HCEC 1CT (cell line): Measurements from ENCODE around the gene THSD4.
A peak's percentile ranks its signal among the peaks of the same experiment; 100 is the strongest.

Experiments
- DNase-seq: peaks from one replicate; pipeline ENCODE4 v3.0.0-alpha.2; 2017

THSD4 gene

GRCh38 chr15:71515375-71516186 lies 400.3 kb downstream of the THSD4 start:
- DNase-seq: no peak

DNA sequence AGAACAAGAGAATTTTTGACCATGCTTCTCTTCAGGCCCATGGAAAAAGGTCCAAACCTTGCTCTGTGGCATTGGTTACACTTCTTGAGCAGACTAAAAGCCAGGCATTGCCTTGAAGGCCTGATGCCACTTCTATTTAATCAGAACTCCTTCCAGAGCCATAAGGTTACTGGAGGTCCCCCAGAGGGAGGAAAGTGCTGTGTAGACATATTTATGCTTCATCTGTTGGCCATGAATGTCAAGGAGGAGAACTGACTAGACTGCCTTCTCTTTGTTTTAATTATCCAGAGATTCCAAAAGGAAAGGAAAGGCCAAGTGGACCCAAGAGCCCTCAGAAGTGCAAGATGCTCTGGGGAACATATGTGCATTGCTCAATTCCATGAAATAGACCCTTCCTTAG lies 402.5 kb downstream of the THSD4 start:
- no peak for DNase-seq

GRCh38 chr15:71518661-71519060 lies 403.4 kb downstream of the THSD4 start:
- DNase-seq: no peak

- DNase-seq: no peak
Measured at GRCh38 chr15:71526060-71526820, 411.0 kb downstream of the THSD4 start.

DNA sequence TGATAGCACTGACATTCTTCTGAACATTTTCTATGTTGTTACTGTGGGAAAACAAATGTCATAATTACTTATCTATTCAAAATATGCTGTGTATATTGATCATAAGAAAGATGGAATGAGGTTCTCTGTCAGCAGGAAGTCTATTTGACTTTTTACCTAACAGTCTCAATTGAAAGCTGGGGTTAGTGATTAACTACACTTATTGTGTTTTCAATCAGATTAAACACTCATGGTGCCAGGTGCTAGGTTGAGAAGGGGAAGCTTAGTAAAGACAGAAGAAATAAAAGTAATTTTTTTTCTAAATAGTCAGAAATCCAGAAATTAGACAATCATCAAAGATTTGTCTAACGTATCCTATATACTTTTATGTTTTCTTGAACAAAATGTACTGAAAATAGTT lies 414.1 kb downstream of the THSD4 start:
- no peak for DNase-seq

DNA sequence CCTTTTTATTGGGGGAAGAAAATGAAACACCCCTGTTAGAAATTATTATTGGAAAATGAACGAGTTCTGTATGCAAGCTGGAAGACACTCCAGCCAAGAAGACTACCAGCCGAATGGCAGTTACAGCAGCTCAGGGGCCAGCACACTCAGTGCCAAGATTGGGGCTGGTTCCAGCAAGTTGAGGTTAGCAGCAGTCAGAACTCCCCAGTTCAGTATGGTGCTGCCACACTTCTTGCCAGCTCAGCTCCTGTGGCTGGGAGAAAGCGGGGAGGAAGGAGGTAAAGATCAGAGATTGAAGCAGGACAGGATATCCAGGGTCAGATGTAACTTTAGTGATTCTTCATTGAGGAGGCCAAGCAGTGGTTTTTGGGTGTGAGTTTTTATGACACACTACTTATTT lies 414.8 kb downstream of the THSD4 start:
- DNase-seq: no peak

DNA sequence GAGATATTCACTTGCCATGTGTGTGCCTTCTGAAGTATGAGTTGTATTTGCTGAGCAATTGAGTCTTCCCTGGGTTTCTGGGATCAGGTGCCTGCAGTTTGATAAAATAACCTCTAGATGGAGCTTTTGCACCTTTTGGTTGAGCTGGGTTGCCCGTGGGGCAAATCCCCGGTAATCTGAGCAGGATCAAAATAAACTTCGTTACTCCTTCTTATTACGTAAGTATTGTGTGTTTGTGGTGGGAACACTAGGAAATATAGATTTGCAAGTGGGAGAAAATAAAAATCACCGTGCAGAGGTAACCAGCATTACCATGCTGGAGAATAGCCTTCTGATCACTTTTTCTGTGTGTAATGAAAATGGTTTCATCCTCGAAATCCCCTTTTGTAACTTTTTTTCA lies 417.7 kb downstream of the THSD4 start:
- DNase-seq: peak; percentile 25

DNA sequence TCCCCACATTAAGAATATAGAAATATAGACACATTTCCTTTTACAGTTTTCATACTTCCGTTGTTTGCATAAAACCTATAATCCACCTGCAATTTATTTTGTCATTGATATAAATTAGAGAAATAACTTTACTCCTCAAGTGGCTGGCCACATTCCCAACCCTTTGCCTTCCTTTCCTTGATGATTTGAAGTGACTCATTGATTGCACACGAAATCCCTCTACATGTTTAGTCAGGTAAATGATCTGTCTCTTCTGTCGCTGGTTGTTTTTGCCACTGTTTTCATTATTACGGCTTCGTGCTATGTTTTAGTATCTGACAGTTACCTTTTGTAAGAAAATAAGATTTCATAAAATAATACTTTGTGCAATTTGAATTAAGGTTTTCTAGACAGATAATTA lies 422.9 kb downstream of the THSD4 start:
- DNase-seq: peak; percentile 28

DNA sequence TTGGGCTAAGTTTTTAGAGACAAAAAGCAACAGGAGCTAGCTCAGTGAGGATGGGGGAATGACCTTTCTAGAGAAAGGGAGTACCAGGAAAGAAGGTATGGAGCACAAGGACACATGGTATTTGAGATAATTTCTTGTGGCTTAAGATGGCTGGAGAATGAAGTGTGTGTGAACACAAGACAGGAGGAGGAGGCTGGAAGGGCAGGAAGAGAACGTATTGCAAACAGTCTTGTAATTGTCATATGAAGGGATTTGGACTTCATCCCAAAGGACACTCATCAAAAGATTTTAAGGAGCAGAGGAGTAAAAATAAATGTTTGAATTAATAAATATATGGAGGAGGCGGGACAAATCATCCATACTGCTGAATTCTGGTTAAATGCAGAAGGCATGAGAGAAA lies 426.5 kb downstream of the THSD4 start:
- DNase-seq: no peak

DNA sequence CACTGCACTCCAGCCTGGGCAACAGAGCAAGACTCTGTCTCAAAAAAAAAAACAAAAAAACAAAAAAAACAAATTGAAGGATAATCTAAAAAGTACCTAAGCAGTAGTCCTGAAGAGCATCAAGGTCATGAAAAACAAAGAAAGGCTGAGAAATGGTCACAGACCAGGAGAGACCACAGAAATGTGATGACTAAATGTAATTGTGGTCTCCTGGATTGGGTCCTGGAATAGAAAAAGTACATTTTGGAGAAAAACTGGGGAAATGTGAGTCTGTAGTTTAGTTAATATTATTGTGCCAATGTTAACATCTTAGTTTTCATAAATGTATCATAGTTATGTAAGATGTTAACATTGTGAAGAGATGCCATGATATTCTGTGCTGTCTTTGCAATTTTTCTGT lies 427.6 kb downstream of the THSD4 start:
- DNase-seq: no peak

- no peak for DNase-seq
Measured at GRCh38 chr15:71543413-71543812, 428.1 kb downstream of the THSD4 start.

DNA sequence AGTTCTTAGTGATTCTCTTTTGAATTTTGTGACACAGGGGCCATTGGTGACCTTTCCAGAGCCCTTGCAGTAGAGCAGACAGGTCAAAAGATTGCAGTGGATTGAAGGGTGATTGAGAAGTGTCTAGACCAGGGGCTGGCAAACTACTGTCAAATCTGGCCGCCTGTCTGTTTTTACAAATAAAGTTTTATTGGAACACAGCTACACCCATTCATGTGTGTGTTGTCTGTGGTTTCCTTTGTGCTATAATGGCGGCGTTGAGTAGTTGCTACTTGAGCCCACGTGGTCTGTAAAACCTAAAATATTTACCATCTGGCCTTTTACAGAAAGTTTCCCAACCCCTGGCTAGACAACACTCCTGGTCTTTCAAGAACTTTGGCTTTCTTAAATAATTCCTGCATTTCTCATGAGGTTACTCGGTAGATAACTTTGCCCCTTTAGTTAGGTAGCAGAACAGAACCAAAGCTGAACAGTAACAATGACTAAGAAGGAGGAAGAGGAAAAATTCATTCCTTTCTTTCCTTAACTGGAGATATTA lies 430.0 kb downstream of the THSD4 start:
- no peak for DNase-seq

- DNase-seq: no peak
Measured at GRCh38 chr15:71545923-71546322, 430.7 kb downstream of the THSD4 start.

- DNase-seq: no peak
Measured at GRCh38 chr15:71547011-71547410, 431.7 kb downstream of the THSD4 start.

GRCh38 chr15:71548401-71548807 lies 433.1 kb downstream of the THSD4 start:
- DNase-seq: no peak

- DNase-seq: no peak
Measured at GRCh38 chr15:71549091-71549490, 433.8 kb downstream of the THSD4 start.

- no peak for DNase-seq
Measured at GRCh38 chr15:71549697-71550096, 434.4 kb downstream of the THSD4 start.

DNA sequence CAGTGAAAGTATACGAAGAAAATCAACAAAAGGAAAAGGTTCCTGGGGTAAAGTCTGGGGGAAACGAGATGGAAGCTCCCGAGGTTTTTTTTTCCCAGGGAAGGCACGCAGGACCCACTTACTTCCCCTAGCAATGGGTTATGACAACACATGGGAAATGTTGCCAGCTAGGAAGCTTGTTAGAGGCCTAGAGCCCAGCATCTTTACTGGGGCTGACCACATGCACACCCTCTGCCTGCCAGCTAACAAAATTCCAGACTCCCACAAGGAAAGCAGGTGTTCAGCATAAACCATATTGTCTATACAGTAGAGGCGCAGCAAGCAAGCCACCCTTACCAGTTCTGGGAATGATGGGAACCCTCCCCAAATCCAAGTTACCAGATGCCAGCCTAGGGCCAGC lies 436.3 kb downstream of the THSD4 start:
- no peak for DNase-seq

DNA sequence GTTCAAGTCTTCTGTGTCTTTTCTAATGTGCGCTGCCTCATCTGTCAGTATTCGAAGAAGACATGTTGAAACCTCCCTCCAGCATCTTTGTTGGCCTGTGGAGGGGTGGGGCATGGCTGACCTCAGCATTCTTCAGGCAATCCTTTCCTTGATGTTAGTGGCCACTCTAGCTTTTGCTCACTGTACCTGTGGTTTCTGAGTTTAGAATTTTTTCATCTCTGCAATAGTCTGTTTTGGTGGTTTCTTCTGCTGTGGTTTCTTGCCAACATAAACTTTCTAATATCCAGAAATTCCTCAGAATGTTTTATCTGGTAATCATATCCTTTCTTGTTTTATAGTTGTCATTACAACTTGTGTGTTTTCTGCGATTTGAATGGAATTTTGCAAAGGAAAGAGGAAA lies 443.8 kb downstream of the THSD4 start:
- peak; percentile 85 for DNase-seq

DNA sequence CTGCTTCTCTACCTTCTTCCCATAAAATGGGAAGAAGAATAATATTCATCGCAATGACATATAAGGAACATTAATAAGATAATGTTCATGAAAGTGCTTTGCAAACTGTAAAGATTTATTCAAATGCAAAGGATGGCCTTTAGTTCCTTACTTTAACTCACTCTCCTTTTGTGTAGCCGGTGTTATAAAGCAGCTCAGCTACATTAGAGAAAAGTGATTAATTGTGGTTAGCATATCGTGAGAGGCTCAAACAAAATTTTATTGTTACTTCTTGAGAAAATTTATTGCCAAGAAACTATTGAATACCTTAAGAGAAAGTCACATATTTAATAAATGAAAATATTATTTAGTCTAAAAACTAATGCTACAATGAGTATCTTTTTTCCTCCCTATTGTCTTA lies 444.3 kb downstream of the THSD4 start:
- no peak for DNase-seq

DNA sequence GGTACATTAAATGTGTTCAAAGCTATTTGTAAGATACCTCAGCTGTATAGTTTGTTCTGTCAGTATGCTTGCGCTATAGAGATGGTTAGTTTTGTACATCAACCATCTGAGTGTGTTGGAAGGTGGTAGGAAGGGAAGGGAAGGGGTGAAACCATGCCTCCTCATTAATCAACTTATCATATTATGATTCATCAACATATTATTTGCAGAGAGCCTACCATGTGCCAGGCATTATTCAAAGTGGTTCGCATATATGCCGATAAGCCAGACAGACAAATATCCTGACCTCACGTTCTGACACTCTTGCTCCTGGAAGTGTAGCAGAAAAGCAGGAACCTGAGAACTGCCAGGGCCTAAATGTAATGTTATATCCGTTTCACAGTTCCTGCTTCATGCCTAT lies 447.0 kb downstream of the THSD4 start:
- DNase-seq: peak; percentile 33

DNA sequence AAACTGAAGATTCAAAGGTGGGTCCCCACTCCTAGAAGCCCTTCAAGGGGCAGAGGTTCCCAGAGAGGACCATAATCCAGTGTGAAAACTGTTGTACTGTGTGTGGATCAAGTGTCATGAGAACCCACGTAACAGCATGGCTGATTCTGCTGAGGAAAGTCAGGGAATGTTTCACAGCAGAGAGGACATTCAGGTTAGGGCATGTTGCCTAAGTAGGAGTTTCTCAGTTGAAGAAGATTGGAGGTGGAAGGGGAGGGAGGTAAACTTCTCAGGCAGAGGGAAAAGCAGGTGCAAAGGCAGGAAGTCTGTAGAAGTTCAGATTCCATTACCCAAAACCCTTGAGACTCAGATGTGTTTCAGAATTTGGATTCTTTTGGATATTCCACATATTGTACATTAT lies 448.9 kb downstream of the THSD4 start:
- no peak for DNase-seq

- no peak for DNase-seq
Measured at GRCh38 chr15:71565006-71565405, 449.7 kb downstream of the THSD4 start.

GRCh38 chr15:71565631-71566160 lies 450.4 kb downstream of the THSD4 start:
- no peak for DNase-seq
